HepG2 (cell line): ENCODE data around the gene NLRC4. TPM values are rescaled to one million over a fixed set of nuclear protein-coding genes. Genes with fewer than 3 reads are reported as not detected.

Experiments used
- JUND ChIP-seq: sonication (generic); formaldehyde crosslinking; IDR thresholded peaks from 2 replicates; pipeline ENCODE4 v1.8.0; 2022; ENCODE audit warnings: mild to moderate bottlenecking, missing genetic modification reagents
- PHF5A ChIP-seq: IDR thresholded peaks from one replicate; pipeline ENCODE4 v1.6.1; 2018; ENCODE audit warnings: low read depth, missing genetic modification reagents; ENCODE audit not compliant: unreplicated experiment
- RARA ChIP-seq: IDR thresholded peaks from 2 replicates; pipeline ENCODE4 v1.6.1; 2016; ENCODE audit warnings: missing genetic modification reagents, missing compliant biosample characterization
- SSRP1 ChIP-seq: IDR thresholded peaks from 2 replicates; pipeline ENCODE4 v1.6.1; 2016; ENCODE audit warnings: control low read depth
- polyA plus RNA-seq, 8 experiments: library from polyadenylated mRNA; depleted of rRNA in 3 of 8; stranded (reverse) in 7 of 8; unstranded in 1 of 8; fragments of >200 nt; fragmentation: Illumina TruSeq in 4 of 8; extraction: Trizol in 4 of 8; gene quantifications; 2 replicates each; pipeline versions ENCODE4 v1.2.1 to v1.2.3, GENCODE V29; 2011 to 2016; ENCODE audit warnings: low read depth in 4 of 8, missing spikeins in 1 of 8, mixed read lengths in 1 of 8; ENCODE audit not compliant: insufficient read depth in 1 of 8
- total RNA-seq, 5 experiments: library from RNA; depleted of rRNA; stranded (reverse); fragments of >200 nt; fragmentation: Illumina TruSeq; extraction: Trizol; gene quantifications; 2 replicates each; pipeline ENCODE4 v1.2.3, GENCODE V29; 2016; ENCODE audit warnings: low read depth in 1 of 5
- TF ChIP-seq, protein P1 (sequence below): sonication (generic); formaldehyde crosslinking; IDR thresholded peaks from 2 replicates; pipeline ENCODE4 v1.4.0; 2020; ENCODE audit warnings: missing genetic modification reagents, borderline replicate concordance
- TF ChIP-seq, protein P2 (sequence below), 2 experiments: sonication (generic) in 1 of 2; formaldehyde crosslinking in 1 of 2; IDR thresholded peaks; 2 replicates each; pipeline versions ENCODE4 v1.4.0 to v1.6.1; 2018 to 2020; ENCODE audit warnings: missing genetic modification reagents in 2 of 2, borderline replicate concordance in 1 of 2, low read depth in 1 of 2, mild to moderate bottlenecking in 1 of 2, missing biosample characterization in 1 of 2
- TF ChIP-seq, protein P3 (sequence below): sonication (generic); formaldehyde crosslinking; IDR thresholded peaks from 2 replicates; pipeline ENCODE4 v1.4.0; 2020; ENCODE audit warnings: mild to moderate bottlenecking, missing genetic modification reagents
- TF ChIP-seq, protein P4 (sequence below): sonication (generic); formaldehyde crosslinking; IDR thresholded peaks from 2 replicates; pipeline ENCODE4 v1.5.1; 2020; ENCODE audit warnings: mild to moderate bottlenecking, missing genetic modification reagents, borderline replicate concordance

NLRC4 gene
- total and polyA plus RNA-seq, 2 of the 13 experiments (the other 11 are each of a cell fraction or from before 2014, with no cell fraction given) = 0.15 to 0.29 TPM

DNA sequence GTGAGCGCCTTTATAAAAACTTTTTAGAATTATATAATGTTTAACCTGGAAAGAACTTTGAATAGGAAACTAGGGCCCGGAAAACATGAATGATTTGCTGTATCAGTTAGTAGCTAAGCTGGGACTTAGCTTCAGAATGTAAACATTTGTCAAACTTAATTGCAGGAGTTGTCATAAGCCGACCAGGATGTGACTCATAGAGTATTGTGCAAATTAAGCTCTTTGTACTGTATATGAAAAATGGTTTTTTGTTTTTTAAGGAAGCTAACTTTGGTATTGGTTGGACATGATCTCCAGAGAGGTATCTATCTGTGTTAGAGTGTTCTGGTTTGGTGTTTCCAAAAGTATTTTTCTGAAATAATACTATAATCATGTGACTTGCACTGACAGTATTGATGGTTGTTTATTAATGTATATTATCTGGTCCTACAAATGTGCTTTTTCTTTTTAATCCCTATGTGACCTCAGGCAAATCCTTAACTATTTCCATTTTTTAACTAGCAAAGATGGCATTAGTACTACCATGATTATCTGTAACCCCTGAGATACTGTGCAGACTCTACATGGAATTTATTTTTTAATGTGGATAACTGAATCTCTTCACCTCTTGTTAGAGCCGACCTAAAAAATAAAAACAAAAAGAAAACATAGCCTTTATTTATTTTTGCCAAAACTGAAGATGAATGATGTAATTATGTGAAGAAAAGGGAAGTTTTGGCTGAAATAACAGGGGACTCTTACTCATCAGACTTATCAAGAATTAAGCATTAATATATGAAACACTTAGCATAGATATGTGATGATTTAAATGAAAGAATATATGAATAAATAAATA lies 24.7 kb upstream of the NLRC4 start (continued):
- TF ChIP-seq, protein P1, sequence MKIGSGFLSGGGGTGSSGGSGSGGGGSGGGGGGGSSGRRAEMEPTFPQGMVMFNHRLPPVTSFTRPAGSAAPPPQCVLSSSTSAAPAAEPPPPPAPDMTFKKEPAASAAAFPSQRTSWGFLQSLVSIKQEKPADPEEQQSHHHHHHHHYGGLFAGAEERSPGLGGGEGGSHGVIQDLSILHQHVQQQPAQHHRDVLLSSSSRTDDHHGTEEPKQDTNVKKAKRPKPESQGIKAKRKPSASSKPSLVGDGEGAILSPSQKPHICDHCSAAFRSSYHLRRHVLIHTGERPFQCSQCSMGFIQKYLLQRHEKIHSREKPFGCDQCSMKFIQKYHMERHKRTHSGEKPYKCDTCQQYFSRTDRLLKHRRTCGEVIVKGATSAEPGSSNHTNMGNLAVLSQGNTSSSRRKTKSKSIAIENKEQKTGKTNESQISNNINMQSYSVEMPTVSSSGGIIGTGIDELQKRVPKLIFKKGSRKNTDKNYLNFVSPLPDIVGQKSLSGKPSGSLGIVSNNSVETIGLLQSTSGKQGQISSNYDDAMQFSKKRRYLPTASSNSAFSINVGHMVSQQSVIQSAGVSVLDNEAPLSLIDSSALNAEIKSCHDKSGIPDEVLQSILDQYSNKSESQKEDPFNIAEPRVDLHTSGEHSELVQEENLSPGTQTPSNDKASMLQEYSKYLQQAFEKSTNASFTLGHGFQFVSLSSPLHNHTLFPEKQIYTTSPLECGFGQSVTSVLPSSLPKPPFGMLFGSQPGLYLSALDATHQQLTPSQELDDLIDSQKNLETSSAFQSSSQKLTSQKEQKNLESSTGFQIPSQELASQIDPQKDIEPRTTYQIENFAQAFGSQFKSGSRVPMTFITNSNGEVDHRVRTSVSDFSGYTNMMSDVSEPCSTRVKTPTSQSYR (CRISPR knock-in tag) = no peak
- TF ChIP-seq PHF5A (no peak), SSRP1 (CRISPR knock-in tag) (no peak), JUND (CRISPR knock-in tag) (peak; percentile 87; the same call in 1 of the 2 replicates), RARA (CRISPR knock-in tag) (peak; percentile 53)
- TF ChIP-seq, protein P2, sequence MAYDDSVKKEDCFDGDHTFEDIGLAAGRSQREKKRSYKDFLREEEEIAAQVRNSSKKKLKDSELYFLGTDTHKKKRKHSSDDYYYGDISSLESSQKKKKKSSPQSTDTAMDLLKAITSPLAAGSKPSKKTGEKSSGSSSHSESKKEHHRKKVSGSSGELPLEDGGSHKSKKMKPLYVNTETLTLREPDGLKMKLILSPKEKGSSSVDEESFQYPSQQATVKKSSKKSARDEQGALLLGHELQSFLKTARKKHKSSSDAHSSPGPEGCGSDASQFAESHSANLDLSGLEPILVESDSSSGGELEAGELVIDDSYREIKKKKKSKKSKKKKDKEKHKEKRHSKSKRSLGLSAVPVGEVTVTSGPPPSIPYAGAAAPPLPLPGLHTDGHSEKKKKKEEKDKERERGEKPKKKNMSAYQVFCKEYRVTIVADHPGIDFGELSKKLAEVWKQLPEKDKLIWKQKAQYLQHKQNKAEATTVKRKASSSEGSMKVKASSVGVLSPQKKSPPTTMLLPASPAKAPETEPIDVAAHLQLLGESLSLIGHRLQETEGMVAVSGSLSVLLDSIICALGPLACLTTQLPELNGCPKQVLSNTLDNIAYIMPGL (CRISPR knock-in tag; IDR thresholded peaks at IDR 0.05; ENCODE audit: borderline replicate concordance in 1 of 2, low read depth in 1 of 2) = no peak
- TF ChIP-seq, protein P3, sequence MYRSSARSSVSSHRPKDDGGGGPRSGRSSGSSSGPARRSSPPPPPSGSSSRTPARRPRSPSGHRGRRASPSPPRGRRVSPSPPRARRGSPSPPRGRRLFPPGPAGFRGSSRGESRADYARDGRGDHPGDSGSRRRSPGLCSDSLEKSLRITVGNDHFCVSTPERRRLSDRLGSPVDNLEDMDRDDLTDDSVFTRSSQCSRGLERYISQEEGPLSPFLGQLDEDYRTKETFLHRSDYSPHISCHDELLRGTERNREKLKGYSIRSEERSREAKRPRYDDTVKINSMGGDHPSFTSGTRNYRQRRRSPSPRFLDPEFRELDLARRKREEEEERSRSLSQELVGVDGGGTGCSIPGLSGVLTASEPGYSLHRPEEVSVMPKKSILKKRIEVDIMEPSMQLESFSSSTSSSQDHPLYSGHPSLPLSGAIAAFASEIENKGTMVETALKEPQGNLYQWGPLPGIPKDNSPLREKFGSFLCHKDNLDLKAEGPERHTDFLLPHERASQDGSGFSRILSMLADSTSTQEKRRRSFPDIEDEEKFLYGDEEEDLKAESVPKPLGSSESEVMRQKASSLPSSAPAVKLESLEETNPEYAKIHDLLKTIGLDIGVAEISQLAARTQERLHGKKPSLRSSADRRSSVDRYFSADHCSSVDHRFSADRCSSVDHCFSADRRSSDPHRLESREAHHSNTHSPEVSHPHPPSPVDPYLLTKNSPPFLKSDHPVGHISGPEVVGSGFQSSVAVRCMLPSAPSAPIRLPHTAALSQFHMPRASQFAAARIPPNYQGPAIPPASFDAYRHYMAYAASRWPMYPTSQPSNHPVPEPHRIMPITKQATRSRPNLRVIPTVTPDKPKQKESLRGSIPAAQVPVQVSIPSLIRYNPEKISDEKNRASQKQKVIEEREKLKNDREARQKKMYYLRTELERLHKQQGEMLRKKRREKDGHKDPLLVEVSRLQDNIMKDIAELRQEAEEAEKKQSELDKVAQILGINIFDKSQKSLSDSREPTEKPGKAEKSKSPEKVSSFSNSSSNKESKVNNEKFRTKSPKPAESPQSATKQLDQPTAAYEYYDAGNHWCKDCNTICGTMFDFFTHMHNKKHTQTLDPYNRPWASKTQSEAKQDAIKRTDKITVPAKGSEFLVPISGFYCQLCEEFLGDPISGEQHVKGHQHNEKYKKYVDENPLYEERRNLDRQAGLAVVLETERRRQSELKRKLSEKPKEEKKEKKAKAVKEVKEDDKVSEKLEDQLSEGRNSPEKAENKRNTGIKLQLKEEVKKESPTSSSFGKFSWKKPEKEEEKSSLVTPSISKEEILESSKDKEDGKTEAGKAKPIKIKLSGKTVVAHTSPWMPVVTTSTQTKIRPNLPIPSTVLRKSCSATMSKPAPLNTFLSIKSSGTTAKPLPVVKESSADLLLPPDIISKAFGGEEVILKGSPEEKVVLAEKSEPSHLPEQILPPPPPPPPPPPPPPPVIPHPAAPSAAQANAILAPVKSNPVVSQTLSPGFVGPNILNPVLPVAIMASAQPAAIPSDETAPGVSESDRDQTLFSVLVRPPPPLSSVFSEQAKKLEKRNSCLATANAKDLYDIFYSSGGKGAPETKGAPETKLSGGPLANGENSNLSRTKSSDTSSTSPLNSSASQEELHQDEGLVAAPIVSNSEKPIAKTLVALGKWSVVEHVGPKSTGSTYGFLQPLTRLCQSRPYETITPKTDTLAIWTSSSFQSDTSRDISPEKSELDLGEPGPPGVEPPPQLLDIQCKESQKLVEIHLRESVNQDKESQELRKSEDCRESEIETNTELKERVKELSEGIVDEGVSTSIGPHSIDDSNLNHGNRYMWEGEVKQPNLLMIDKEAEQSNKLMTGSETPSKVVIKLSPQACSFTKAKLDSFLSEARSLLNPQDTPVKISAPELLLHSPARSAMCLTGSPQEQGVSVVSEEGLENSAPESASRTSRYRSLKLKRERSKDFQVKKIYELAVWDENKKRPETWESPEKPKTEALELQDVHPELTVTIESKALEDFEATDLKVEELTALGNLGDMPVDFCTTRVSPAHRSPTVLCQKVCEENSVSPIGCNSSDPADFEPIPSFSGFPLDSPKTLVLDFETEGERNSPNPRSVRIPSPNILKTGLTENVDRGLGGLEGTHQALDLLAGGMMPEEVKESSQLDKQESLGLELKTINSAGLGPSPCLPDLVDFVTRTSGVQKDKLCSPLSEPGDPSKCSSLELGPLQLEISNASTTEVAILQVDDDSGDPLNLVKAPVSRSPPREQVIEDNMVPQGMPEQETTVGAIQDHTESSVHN (CRISPR knock-in tag) = no peak
- TF ChIP-seq, protein P4, sequence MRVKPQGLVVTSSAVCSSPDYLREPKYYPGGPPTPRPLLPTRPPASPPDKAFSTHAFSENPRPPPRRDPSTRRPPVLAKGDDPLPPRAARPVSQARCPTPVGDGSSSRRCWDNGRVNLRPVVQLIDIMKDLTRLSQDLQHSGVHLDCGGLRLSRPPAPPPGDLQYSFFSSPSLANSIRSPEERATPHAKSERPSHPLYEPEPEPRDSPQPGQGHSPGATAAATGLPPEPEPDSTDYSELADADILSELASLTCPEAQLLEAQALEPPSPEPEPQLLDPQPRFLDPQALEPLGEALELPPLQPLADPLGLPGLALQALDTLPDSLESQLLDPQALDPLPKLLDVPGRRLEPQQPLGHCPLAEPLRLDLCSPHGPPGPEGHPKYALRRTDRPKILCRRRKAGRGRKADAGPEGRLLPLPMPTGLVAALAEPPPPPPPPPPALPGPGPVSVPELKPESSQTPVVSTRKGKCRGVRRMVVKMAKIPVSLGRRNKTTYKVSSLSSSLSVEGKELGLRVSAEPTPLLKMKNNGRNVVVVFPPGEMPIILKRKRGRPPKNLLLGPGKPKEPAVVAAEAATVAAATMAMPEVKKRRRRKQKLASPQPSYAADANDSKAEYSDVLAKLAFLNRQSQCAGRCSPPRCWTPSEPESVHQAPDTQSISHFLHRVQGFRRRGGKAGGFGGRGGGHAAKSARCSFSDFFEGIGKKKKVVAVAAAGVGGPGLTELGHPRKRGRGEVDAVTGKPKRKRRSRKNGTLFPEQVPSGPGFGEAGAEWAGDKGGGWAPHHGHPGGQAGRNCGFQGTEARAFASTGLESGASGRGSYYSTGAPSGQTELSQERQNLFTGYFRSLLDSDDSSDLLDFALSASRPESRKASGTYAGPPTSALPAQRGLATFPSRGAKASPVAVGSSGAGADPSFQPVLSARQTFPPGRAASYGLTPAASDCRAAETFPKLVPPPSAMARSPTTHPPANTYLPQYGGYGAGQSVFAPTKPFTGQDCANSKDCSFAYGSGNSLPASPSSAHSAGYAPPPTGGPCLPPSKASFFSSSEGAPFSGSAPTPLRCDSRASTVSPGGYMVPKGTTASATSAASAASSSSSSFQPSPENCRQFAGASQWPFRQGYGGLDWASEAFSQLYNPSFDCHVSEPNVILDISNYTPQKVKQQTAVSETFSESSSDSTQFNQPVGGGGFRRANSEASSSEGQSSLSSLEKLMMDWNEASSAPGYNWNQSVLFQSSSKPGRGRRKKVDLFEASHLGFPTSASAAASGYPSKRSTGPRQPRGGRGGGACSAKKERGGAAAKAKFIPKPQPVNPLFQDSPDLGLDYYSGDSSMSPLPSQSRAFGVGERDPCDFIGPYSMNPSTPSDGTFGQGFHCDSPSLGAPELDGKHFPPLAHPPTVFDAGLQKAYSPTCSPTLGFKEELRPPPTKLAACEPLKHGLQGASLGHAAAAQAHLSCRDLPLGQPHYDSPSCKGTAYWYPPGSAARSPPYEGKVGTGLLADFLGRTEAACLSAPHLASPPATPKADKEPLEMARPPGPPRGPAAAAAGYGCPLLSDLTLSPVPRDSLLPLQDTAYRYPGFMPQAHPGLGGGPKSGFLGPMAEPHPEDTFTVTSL = peak; percentile 66; the same call in 1 of the 2 replicates
